Epithelial cell of esophagus (primary cell): ENCODE results near the gene MYBBP1A.

Experiments
- DNase-seq: peaks from one replicate; pipeline ENCODE4 v3.0.0; 2010; ENCODE audit warnings: low read depth
- H3K4me3 ChIP-seq: 2 replicates; pipeline ENCODE4 v1.5.1; 2011; ENCODE audit warnings: mild to moderate bottlenecking, low read length, control low read depth
- CTCF ChIP-seq: IDR thresholded peaks from 2 replicates; pipeline ENCODE4 v1.5.1; 2011; ENCODE audit warnings: low read depth, mild to moderate bottlenecking, low read length, control low read depth, inconsistent platforms; ENCODE audit not compliant: insufficient read depth; ENCODE audit errors: missing control alignments

The MYBBP1A gene

GRCh38 chr17:4587195-4587594 lies 32.0 kb upstream of the MYBBP1A start:
- no peak for DNase-seq
- no peak overlapping the region for H3K4me3 ChIP-seq
- no peak for TF ChIP-seq CTCF

DNA sequence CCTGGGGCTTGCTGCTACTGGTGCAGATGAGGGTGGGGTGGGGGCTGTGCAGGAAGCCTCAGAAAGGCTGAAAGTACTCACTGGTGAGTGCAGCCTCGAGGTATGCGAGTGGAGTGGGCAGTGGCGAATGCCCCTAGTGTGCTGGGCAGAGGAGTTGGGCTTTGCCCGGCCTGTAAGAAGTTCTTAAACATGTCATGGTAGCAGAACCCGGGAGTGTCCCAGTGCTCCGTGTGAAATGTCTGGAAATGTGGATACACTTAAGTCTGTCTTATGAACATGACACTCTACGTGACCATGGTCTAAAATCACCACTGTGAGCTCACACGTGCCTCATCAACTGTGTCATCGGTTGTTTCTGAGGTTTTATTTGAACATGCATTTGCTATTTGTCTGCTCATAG lies 30.9 kb upstream of the MYBBP1A start:
- no peak for DNase-seq
- H3K4me3 ChIP-seq: no peak overlapping the region

GRCh38 chr17:4585638-4585994 lies 30.4 kb upstream of the MYBBP1A start:
- H3K4me3 ChIP-seq: no peak overlapping the region
- no peak for DNase-seq
- no peak for TF ChIP-seq CTCF

More for the DNA sequence above, 30.9 kb upstream of the MYBBP1A start:
- no peak for TF ChIP-seq CTCF

- no peak overlapping the region for H3K4me3 ChIP-seq
- no peak for TF ChIP-seq CTCF
- no peak for DNase-seq
Measured at GRCh38 chr17:4584917-4585637, 29.9 kb upstream of the MYBBP1A start.

GRCh38 chr17:4584101-4584916 lies 29.1 kb upstream of the MYBBP1A start, which contains the start of gene SMTNL2:
SMTNL2 (plus strand) TSS chr17:4584529; CDS start chr17:4584606, 77 bp downstream.
- no peak for TF ChIP-seq CTCF
- no peak for DNase-seq
- H3K4me3 ChIP-seq: no peak within 1 kb of the TSS

- no peak for TF ChIP-seq CTCF
- no peak for DNase-seq
- no peak overlapping the region for H3K4me3 ChIP-seq
Measured at GRCh38 chr17:4583782-4584100, 28.6 kb upstream of the MYBBP1A start.

- TF ChIP-seq CTCF: no peak
- no peak overlapping the region for H3K4me3 ChIP-seq
- no peak for DNase-seq
Measured at GRCh38 chr17:4583206-4583605, 28.0 kb upstream of the MYBBP1A start.
